Endothelial cell of umbilical vein (primary cell): ENCODE measurements around the gene ANKRD12. TPM values are rescaled to one million over a fixed set of nuclear protein-coding genes. Genes with fewer than 3 reads are reported as not detected.

ENCODE experiments used
- BruUV-seq: library from RNA; stranded (reverse); fragments of 400-500 nt; replicated peaks from 2 replicates; lab custom pipeline; 2021; lab: Mats Ljungman, UMichigan
- CTCF ChIA-PET: fragments of 300-600, 350-600 bp; sonication (Branson Sonifier 250); formaldehyde crosslinking; loops from one replicate; lab custom pipeline; 2021; ENCODE audit warnings: antibody characterized with exemption, inconsistent platforms; lab: Charles Lee
- POLR2A ChIA-PET: fragments of 300-600, 350-600 bp; sonication (Branson Sonifier 250); formaldehyde crosslinking; loops from one replicate; lab custom pipeline; 2021; ENCODE audit warnings: antibody characterized with exemption, inconsistent platforms; lab: Charles Lee
- DNase-seq: peaks from one replicate; pipeline ENCODE4 v3.0.0-alpha.2; 2011; ENCODE audit warnings: low read depth, low spot score
- FAIRE-seq: peaks from 2 replicates; lab custom pipeline; 2011; peaks lifted over from hg19 to GRCh38; lab: Jason Lieb, UNC
- H2AFZ ChIP-seq: 2 replicates; pipeline ENCODE4 v1.6.0; 2012; ENCODE audit warnings: low read depth, low read length, control low read depth, inconsistent platforms
- H3K27ac ChIP-seq: 2 replicates; pipeline ENCODE4 v1.5.1; 2011; ENCODE audit warnings: low read depth, mild to moderate bottlenecking, control low read depth, low read length, moderate library complexity; ENCODE audit not compliant: insufficient read depth
- H3K27me3 ChIP-seq, 2 experiments: 2 replicates each; pipeline versions ENCODE4 v1.6.0 to v1.6.1; 2011; ENCODE audit warnings: low read length in 2 of 2, mixed read lengths in 1 of 2; ENCODE audit not compliant: control insufficient read depth in 2 of 2, insufficient read depth in 2 of 2
- H3K36me3 ChIP-seq, 2 experiments: 2 replicates in 1 of 2; 3 replicates in 1 of 2; pipeline ENCODE4 v1.5.1; 2011; ENCODE audit warnings: low read length in 2 of 2, mild to moderate bottlenecking in 1 of 2, moderate library complexity in 1 of 2; ENCODE audit not compliant: control insufficient read depth in 2 of 2, insufficient read depth in 2 of 2; ENCODE audit errors: extremely low read depth in 1 of 2
- H3K4me1 ChIP-seq: 3 replicates; pipeline ENCODE4 v1.5.1; 2011; ENCODE audit warnings: mild to moderate bottlenecking, low read length; ENCODE audit not compliant: control insufficient read depth, insufficient read depth; ENCODE audit errors: extremely low read depth
- H3K4me2 ChIP-seq: 2 replicates; pipeline ENCODE4 v1.6.1; 2011; ENCODE audit warnings: low read length, control low read depth, mixed read lengths; ENCODE audit not compliant: insufficient read depth
- H3K4me3 ChIP-seq, 3 experiments: fragments of 200-600 bp in 1 of 3; sonication (generic), shearing (Covaris generic) in 1 of 3; replicated peaks in 1 of 3; 2 replicates each; pipeline ENCODE4 v1.5.1; 2011 to 2016; ENCODE audit warnings: control low read depth in 3 of 3, low read length in 3 of 3, mild to moderate bottlenecking in 2 of 3, inconsistent platforms in 1 of 3, low read depth in 1 of 3, moderate library complexity in 1 of 3; ENCODE audit not compliant: insufficient read depth in 1 of 3
- H3K79me2 ChIP-seq: 2 replicates; pipeline ENCODE4 v1.6.0; 2012; ENCODE audit warnings: low read length, inconsistent platforms; ENCODE audit not compliant: control insufficient read depth, insufficient read depth
- H3K9ac ChIP-seq: replicated peaks from 2 replicates; pipeline ENCODE3; 2011; ENCODE audit warnings: low read length, control low read depth; ENCODE audit not compliant: insufficient read depth; ENCODE audit errors: extremely low read depth
- H3K9me1 ChIP-seq: replicated peaks from 3 replicates; pipeline ENCODE4 v1.6.0; 2011; ENCODE audit warnings: mild to moderate bottlenecking, low read length; ENCODE audit not compliant: control insufficient read depth, insufficient read depth; ENCODE audit errors: extremely low read depth
- H3K9me3 ChIP-seq: replicated peaks from 2 replicates; pipeline ENCODE4 v1.5.1; 2012; ENCODE audit warnings: low read length, inconsistent platforms; ENCODE audit not compliant: control insufficient read depth, insufficient read depth
- H4K20me1 ChIP-seq: replicated peaks from 2 replicates; pipeline ENCODE3; 2011; ENCODE audit warnings: mild to moderate bottlenecking, low read length; ENCODE audit not compliant: control insufficient read depth, insufficient read depth; ENCODE audit errors: extremely low read depth
- EZH2 ChIP-seq: IDR thresholded peaks from 2 replicates; pipeline ENCODE4 v1.6.1; 2012; ENCODE audit warnings: borderline replicate concordance, low read depth, mild to moderate bottlenecking, moderate library complexity, low read length, inconsistent platforms; ENCODE audit not compliant: severe bottlenecking
- FOS ChIP-seq: IDR thresholded peaks from 2 replicates; pipeline ENCODE4 v1.6.1; 2011; ENCODE audit warnings: mild to moderate bottlenecking, low read length, moderate library complexity, borderline replicate concordance; ENCODE audit not compliant: insufficient read depth
- GATA2 ChIP-seq: IDR thresholded peaks from 2 replicates; pipeline ENCODE4 v1.7.0; 2011; ENCODE audit warnings: low read depth, mild to moderate bottlenecking, moderate library complexity, mixed read lengths, low read length; ENCODE audit not compliant: insufficient read length, insufficient read depth
- JUN ChIP-seq: IDR thresholded peaks from 2 replicates; pipeline ENCODE4 v1.6.1; 2011; ENCODE audit warnings: borderline replicate concordance, low read depth; ENCODE audit not compliant: insufficient read length, insufficient read depth
- MYC ChIP-seq: IDR thresholded peaks from one replicate; pipeline ENCODE4 v1.6.1; 2011; ENCODE audit warnings: mild to moderate bottlenecking, low read depth, low read length
- POLR2A ChIP-seq: IDR thresholded peaks from 2 replicates; pipeline ENCODE4 v1.6.1; 2012; ENCODE audit warnings: low read depth, mild to moderate bottlenecking, control low read depth, low read length
- POLR2AphosphoS5 ChIP-seq: IDR thresholded peaks from 2 replicates; pipeline ENCODE4 v1.6.1; 2012; ENCODE audit warnings: low read depth, mild to moderate bottlenecking, control low read depth, low read length, moderate library complexity; ENCODE audit not compliant: insufficient read depth
- dilution Hi-C: fragments of 300-500 bp; cut with MboI; formaldehyde crosslinking; loops from one replicate; pipeline ENCODE4 v1.15.0; 2019; ENCODE audit warnings: low sequenced_read_pairs; ENCODE audit not compliant: extremely low pct_ligation_motif_present
- intact Hi-C: fragments of 100-400 bp; cut with micrococcal nuclease; formaldehyde crosslinking; loops from one replicate; pipeline ENCODE4 v1.10.0; 2022
- polyA plus RNA-seq, 4 experiments: library from polyadenylated mRNA; depleted of rRNA in 3 of 4; stranded (reverse) in 3 of 4; unstranded in 1 of 4; fragments of >200 nt; gene quantifications; 2 replicates each; pipeline versions ENCODE4 v1.2.1 to v1.2.3, GENCODE V29; 2011 to 2012; ENCODE audit warnings: missing spikeins in 1 of 4
- total RNA-seq: library from RNA; stranded (reverse); gene quantifications from 2 replicates; pipeline ENCODE4 v1.2.3, GENCODE V29; 2021
- TF ChIP-seq, protein P1 (sequence below): IDR thresholded peaks from 2 replicates; pipeline ENCODE4 v1.6.1; 2011; ENCODE audit not compliant: insufficient read depth, insufficient read length
- TF ChIP-seq, protein P2 (sequence below), 2 donors: IDR thresholded peaks; 1 replicate in 1 of 2; 2 replicates in 1 of 2; pipeline ENCODE4 v1.5.1; 2011; ENCODE audit warnings: low read length in 2 of 2, mild to moderate bottlenecking in 2 of 2, moderate library complexity in 2 of 2, control low read depth in 1 of 2, inconsistent platforms in 1 of 2, low read depth in 1 of 2; ENCODE audit not compliant: insufficient read depth in 1 of 2; ENCODE audit errors: extremely low read depth in 1 of 2

The ANKRD12 gene
- total and polyA plus RNA-seq, 2 donors (not counting 3 experiments of a cell fraction or from before 2014, with no cell fraction given) = 1.5 to 25.4 TPM

GRCh38 chr18:9130806-9131205, 5.8 kb upstream of the ANKRD12 start:
- dilution Hi-C loops (no loop called here), intact Hi-C loops (loop anchor here (10.0 kb wide), 1 partner anchor 426 kb away; the partner anchor contains the start of gene MTCL1)
- Histone ChIP-seq H3K27me3 (no peaks in the 10 kb centered on the region), H3K4me2 (no peak overlapping the region), H3K79me2 (peaks cover 18% of the 10 kb centered on the region), H3K9me1 (no peaks in the 10 kb centered on the region), H3K27ac (no peak overlapping the region), H4K20me1 (no peaks in the 10 kb centered on the region), H3K9me3 (no peaks in the 10 kb centered on the region), H3K4me3 (no peak overlapping the region), H2AFZ (no peak overlapping the region), H3K36me3 (peaks cover 10 to 31% of the 10 kb centered on the region in 2 experiments), H3K9ac (no peak overlapping the region), H3K4me1 (peaks cover 3% of the 10 kb centered on the region)
- no TSS peak for BruUV-seq
- FAIRE-seq (no peak), DNase-seq (no peak)
- ChIA-PET CTCF (no interaction called here), POLR2A (no interaction called here)
- TF ChIP-seq JUN (no peak), EZH2 (no peak)
- TF ChIP-seq, protein P1, sequence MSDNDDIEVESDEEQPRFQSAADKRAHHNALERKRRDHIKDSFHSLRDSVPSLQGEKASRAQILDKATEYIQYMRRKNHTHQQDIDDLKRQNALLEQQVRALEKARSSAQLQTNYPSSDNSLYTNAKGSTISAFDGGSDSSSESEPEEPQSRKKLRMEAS = no peak

- Histone ChIP-seq H3K9me1 (no peaks in the 10 kb centered on the region), H3K79me2 (peaks cover 18% of the 10 kb centered on the region), H3K4me3 (no peak overlapping the region), H3K4me1 (peaks cover 5% of the 10 kb centered on the region), H3K4me2 (no peak overlapping the region), H2AFZ (no peak overlapping the region), H4K20me1 (no peaks in the 10 kb centered on the region), H3K9ac (no peak overlapping the region), H3K36me3 (peaks cover 7 to 23% of the 10 kb centered on the region in 2 experiments), H3K27ac (no peak overlapping the region), H3K9me3 (no peaks in the 10 kb centered on the region), H3K27me3 (no peaks in the 10 kb centered on the region)
- FAIRE-seq (no peak), DNase-seq (no peak)
- ChIA-PET POLR2A (no interaction called here), CTCF (interaction anchor here (1.5 kb wide), 1 partner anchor 59 kb away, joined by 4 read pairs; no protein-coding TSS in a partner anchor)
- dilution Hi-C loops (no loop called here), intact Hi-C loops (loop anchor here (10.0 kb wide), 1 partner anchor 428 kb away; the partner anchor contains the start of gene MTCL1)
- BruUV-seq = no TSS peak
- TF ChIP-seq, protein P1 = no peak
- TF ChIP-seq JUN (no peak), FOS (no peak), POLR2A (no peak), MYC (no peak), EZH2 (no peak), POLR2AphosphoS5 (no peak), GATA2 (no peak)
- TF ChIP-seq, protein P2, sequence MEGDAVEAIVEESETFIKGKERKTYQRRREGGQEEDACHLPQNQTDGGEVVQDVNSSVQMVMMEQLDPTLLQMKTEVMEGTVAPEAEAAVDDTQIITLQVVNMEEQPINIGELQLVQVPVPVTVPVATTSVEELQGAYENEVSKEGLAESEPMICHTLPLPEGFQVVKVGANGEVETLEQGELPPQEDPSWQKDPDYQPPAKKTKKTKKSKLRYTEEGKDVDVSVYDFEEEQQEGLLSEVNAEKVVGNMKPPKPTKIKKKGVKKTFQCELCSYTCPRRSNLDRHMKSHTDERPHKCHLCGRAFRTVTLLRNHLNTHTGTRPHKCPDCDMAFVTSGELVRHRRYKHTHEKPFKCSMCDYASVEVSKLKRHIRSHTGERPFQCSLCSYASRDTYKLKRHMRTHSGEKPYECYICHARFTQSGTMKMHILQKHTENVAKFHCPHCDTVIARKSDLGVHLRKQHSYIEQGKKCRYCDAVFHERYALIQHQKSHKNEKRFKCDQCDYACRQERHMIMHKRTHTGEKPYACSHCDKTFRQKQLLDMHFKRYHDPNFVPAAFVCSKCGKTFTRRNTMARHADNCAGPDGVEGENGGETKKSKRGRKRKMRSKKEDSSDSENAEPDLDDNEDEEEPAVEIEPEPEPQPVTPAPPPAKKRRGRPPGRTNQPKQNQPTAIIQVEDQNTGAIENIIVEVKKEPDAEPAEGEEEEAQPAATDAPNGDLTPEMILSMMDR (IDR thresholded peaks at IDR 0.05; ENCODE audit: extremely low read depth in 1 of 2, insufficient read depth in 1 of 2, low read depth in 1 of 2, low read length in 2 of 2) = no peak
Observed at GRCh38 chr18:9132628-9133027, 4.0 kb upstream of the ANKRD12 start.
